Measurements from ENCODE around the gene ATP7B.

Gene ATP7B

GRCh38 chr13:51974482-51974881 is 36.8 kb downstream of the ATP7B start:
- no peak for TF ChIP-seq GATA2 (IDR thresholded peaks at IDR 0.05; ENCODE audit: low read depth, low read length)
- TF ChIP-seq GATA3 (IDR thresholded peaks at IDR 0.05; ENCODE audit: low read depth, low read length) = no peak

- TF ChIP-seq GATA2 (IDR thresholded peaks at IDR 0.05; ENCODE audit: low read depth, low read length) = no peak
- no peak for TF ChIP-seq GATA3 (IDR thresholded peaks at IDR 0.05; ENCODE audit: low read depth, low read length)
These were observed 39.5 kb downstream of the ATP7B start for GRCh38 chr13:51971520-51972426.

GRCh38 chr13:51970349-51970748 is 40.9 kb downstream of the ATP7B start:
- TF ChIP-seq GATA3 (IDR thresholded peaks at IDR 0.05; ENCODE audit: low read depth, low read length) (no peak), GATA2 (IDR thresholded peaks at IDR 0.05; ENCODE audit: low read depth, low read length) (no peak)

- TF ChIP-seq GATA2 (IDR thresholded peaks at IDR 0.05; ENCODE audit: low read depth, low read length) = no peak
These were observed 43.5 kb downstream of the ATP7B start for GRCh38 chr13:51967482-51968446.

GRCh38 chr13:51966186-51966585 is 45.1 kb downstream of the ATP7B start:
- TF ChIP-seq GATA2 (IDR thresholded peaks at IDR 0.05; ENCODE audit: low read depth, low read length) (no peak), GATA3 (IDR thresholded peaks at IDR 0.05; ENCODE audit: low read depth, low read length) (no peak)

GRCh38 chr13:51961493-51962403 is 49.5 kb downstream of the ATP7B start:
- TF ChIP-seq GATA3 (IDR thresholded peaks at IDR 0.05; ENCODE audit: low read depth, low read length) (no peak), GATA2 (IDR thresholded peaks at IDR 0.05; ENCODE audit: low read depth, low read length) (no peak)

- TF ChIP-seq GATA2 (IDR thresholded peaks at IDR 0.05; ENCODE audit: low read depth, low read length) (no peak), GATA3 (IDR thresholded peaks at IDR 0.05; ENCODE audit: low read depth, low read length) (no peak)
These were observed 50.5 kb downstream of the ATP7B start for GRCh38 chr13:51960766-51961165.

GRCh38 chr13:51959773-51960172 is 51.5 kb downstream of the ATP7B start:
- no peak for TF ChIP-seq GATA2 (IDR thresholded peaks at IDR 0.05; ENCODE audit: low read depth, low read length)
- no peak for TF ChIP-seq GATA3 (IDR thresholded peaks at IDR 0.05; ENCODE audit: low read depth, low read length)

- no peak for TF ChIP-seq GATA3 (IDR thresholded peaks at IDR 0.05; ENCODE audit: low read depth, low read length)
- TF ChIP-seq GATA2 (IDR thresholded peaks at IDR 0.05; ENCODE audit: low read depth, low read length) = no peak
These were observed 53.1 kb downstream of the ATP7B start for GRCh38 chr13:51958217-51958547.

GRCh38 chr13:51957377-51958216 is 53.7 kb downstream of the ATP7B start:
- TF ChIP-seq GATA2 (IDR thresholded peaks at IDR 0.05; ENCODE audit: low read depth, low read length) = no peak
- TF ChIP-seq GATA3 (IDR thresholded peaks at IDR 0.05; ENCODE audit: low read depth, low read length) = no peak

- no peak for TF ChIP-seq GATA3 (IDR thresholded peaks at IDR 0.05; ENCODE audit: low read depth, low read length)
- no peak for TF ChIP-seq GATA2 (IDR thresholded peaks at IDR 0.05; ENCODE audit: low read depth, low read length)
These were observed 54.5 kb downstream of the ATP7B start for GRCh38 chr13:51956717-51957116.

GRCh38 chr13:51955816-51956603 is 55.2 kb downstream of the ATP7B start:
- TF ChIP-seq GATA2 (IDR thresholded peaks at IDR 0.05; ENCODE audit: low read depth, low read length) = no peak
- TF ChIP-seq GATA3 (IDR thresholded peaks at IDR 0.05; ENCODE audit: low read depth, low read length) = no peak

Data from SH-SY5Y (cell line).